Mucosa of descending colon (tissue), 3 donors: Measurements from ENCODE around the gene PTMA. TPM values are rescaled to one million over a fixed set of nuclear protein-coding genes. Genes with fewer than 3 reads are reported as not detected.

Experiments
- ATAC-seq: fragments of 200-7000 bp; cut with Tn5 transposase; one replicate; pipeline ENCODE4 v1.9.1; 2020; ENCODE audit warnings: mild to moderate bottlenecking, moderate library complexity
- DNase-seq, 3 donors: peaks; one replicate each; pipeline ENCODE4 v3.0.0-alpha.2; 2020
- H3K36me3 ChIP-seq: fragments of 200-600 bp; one replicate; pipeline ENCODE4 v1.8.0; 2021; ENCODE audit warnings: low read depth, mild to moderate bottlenecking
- H3K4me1 ChIP-seq: fragments of 200-600 bp; one replicate; pipeline ENCODE4 v1.8.0; 2021; ENCODE audit warnings: low read depth, mild to moderate bottlenecking
- H3K4me3 ChIP-seq: fragments of 200-600 bp; one replicate; pipeline ENCODE4 v1.8.0; 2021; ENCODE audit warnings: mild to moderate bottlenecking
- H3K9me3 ChIP-seq: fragments of 200-600 bp; one replicate; pipeline ENCODE4 v1.8.0; 2021; ENCODE audit warnings: mild to moderate bottlenecking
- CTCF ChIP-seq: fragments of 200-600 bp; IDR thresholded peaks from one replicate; pipeline ENCODE4 v1.8.0; 2022; ENCODE audit warnings: antibody characterized with exemption, mild to moderate bottlenecking
- intact Hi-C, 2 donors: fragments of 100-400 bp; cut with DNase I in 1 of 2; cut with micrococcal nuclease in 1 of 2; formaldehyde crosslinking; loops; one replicate each; pipeline versions ENCODE4 v1.11.0 to v1.11.1; 2022; cut with DNase I, micrococcal nuclease
- total RNA-seq, 3 donors: library from RNA; stranded (reverse); fragmentation: NEBNext Ultra II Directional in 2 of 3; extraction: Animal tissue kit (Norgen Biotek cat#: 25700) in 2 of 3; gene quantifications; one replicate each; pipeline versions ENCODE4 v1.2.1 to v1.2.4, GENCODE V29; 2021 to 2023
- donor health status: DM: no; HTN: no; CAD: no; lungs with moderate emphysema.
- donor health status: DM: no; HTN: no; CAD: no.
- donor health status: DM: no; HTN: yes; CAD: no.

PTMA gene
- total RNA-seq, 3 donors from 2014 or later: 838 to 1,158 (median 963) TPM

GRCh38 chr2:231662811-231663457 is 45.4 kb upstream of the PTMA start:
- no peak for TF ChIP-seq CTCF
- ATAC-seq: no peak
- Histone ChIP-seq H3K4me3 (no peak overlapping the region), H3K36me3 (peaks cover 5% of the 10 kb centered on the region), H3K4me1 (peaks cover 27% of the 10 kb centered on the region), H3K9me3 (no peaks in the 10 kb centered on the region)
- intact Hi-C loops: no loop called here
- peak in 2 of 3 donors; percentile 34 to 52 for DNase-seq

- Histone ChIP-seq H3K4me1 (peaks cover 30% of the 10 kb centered on the region), H3K36me3 (peaks cover 5% of the 10 kb centered on the region), H3K4me3 (no peak overlapping the region), H3K9me3 (no peaks in the 10 kb centered on the region)
- intact Hi-C loops: no loop called here
- ATAC-seq (no peak), DNase-seq (peak in 2 of 3 donors; percentile 46 to 47)
- TF ChIP-seq CTCF: no peak
These were observed 44.7 kb upstream of the PTMA start for GRCh38 chr2:231663458-231664212.

GRCh38 chr2:231664727-231665126 is 43.6 kb upstream of the PTMA start:
- Histone ChIP-seq H3K4me1 (peaks cover 33% of the 10 kb centered on the region), H3K4me3 (no peak overlapping the region), H3K36me3 (peaks cover 5% of the 10 kb centered on the region), H3K9me3 (no peaks in the 10 kb centered on the region)
- DNase-seq: peak in 2 of 3 donors; percentile 44 to 46
- intact Hi-C loops: no loop called here
- no peak for TF ChIP-seq CTCF
- no peak for ATAC-seq

GRCh38 chr2:231665245-231666170 is 42.8 kb upstream of the PTMA start:
- H3K4me1 ChIP-seq: peaks cover 39% of the 10 kb centered on the region
- intact Hi-C loops: no loop called here

More at GRCh38 chr2:231665245-231666170, 42.8 kb upstream of the PTMA start:
- Histone ChIP-seq H3K36me3 (peaks cover 5% of the 10 kb centered on the region), H3K9me3 (no peaks in the 10 kb centered on the region), H3K4me3 (no peak overlapping the region)
- no peak for ATAC-seq
- peak in 2 of 3 donors; percentile 30 to 57 for DNase-seq
- TF ChIP-seq CTCF: no peak
